DMS114 treated with DMSO at 0.1 percent for 48 hours (cell line): Measurements from ENCODE around the gene SRSF9.

ENCODE experiments used
- DNase-seq: peaks from one replicate; lab custom pipeline; 2025; ENCODE audit not compliant: unreplicated experiment; lab: John Stamatoyannopoulos, UW

The SRSF9 gene

GRCh38 chr12:120413901-120414695, 55.5 kb downstream of the SRSF9 start:
- no peak for DNase-seq

DNA sequence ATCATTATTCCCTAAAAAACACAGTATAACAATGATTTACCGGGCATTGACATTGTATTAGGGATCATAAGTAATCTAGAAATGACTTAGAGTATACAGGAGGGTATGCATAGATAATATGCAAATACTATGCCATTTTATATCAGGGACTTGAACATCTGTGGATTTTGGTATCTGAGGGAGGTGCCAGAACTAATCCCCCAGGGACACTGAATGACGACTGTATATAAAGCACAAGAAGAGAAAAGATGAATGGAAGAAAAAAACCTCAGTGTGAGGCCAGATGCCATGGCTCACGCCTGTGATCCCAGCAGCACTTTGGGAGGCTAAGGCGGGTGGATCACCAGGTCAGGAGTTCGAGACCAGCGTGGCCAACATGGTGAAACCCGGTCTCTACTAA, 57.1 kb downstream of the SRSF9 start:
- DNase-seq = no peak
